Stimulated activated naive B cell treated with anti-CD40 and anti-IgM and Interleukin-4, amounts not matched to agents 10 μg/mL and 1 μg/mL and 100 μg/mL, for 72 hours (primary cell): Measurements from ENCODE around the gene DEFB132.
"Not testable (repeated sequence)": the region's sequence is repeated elsewhere in the genome, so short reads cannot be mapped to it uniquely, and the experiment has no call there.

Experiments
- ATAC-seq, 2 donors: fragments of 150-1000 bp; cut with Tn5 transposase; replicated peaks; 2 replicates each; pipeline ENCODE4 v1.10.0; 2021; ENCODE audit warnings: moderate library complexity in 1 of 2
- DNase-seq: peaks from one replicate; pipeline ENCODE4 v3.0.0; 2021
- H3K27ac Mint-ChIP-seq: one replicate; pipeline ENCODE4 v1.8.0; 2022; ENCODE audit warnings: mild to moderate bottlenecking, mixed read lengths
- H3K27me3 Mint-ChIP-seq, 2 donors: one replicate each; pipeline ENCODE4 v1.8.0; 2022; ENCODE audit warnings: mixed read lengths in 2 of 2
- H3K36me3 Mint-ChIP-seq, 2 donors: one replicate each; pipeline ENCODE4 v1.8.0; 2022; ENCODE audit warnings: mixed read lengths in 2 of 2, mild to moderate bottlenecking in 1 of 2
- H3K4me1 Mint-ChIP-seq, 2 donors: one replicate each; pipeline ENCODE4 v1.8.0; 2022; ENCODE audit warnings: mixed read lengths in 2 of 2, mild to moderate bottlenecking in 1 of 2
- H3K4me3 Mint-ChIP-seq, 2 donors: one replicate each; pipeline ENCODE4 v1.8.0; 2022; ENCODE audit warnings: mild to moderate bottlenecking in 2 of 2, mixed read lengths in 2 of 2, moderate library complexity in 1 of 2
- H3K9me3 Mint-ChIP-seq, 2 donors: one replicate each; pipeline ENCODE4 v1.8.0; 2022; ENCODE audit warnings: mixed read lengths in 2 of 2, mild to moderate bottlenecking in 1 of 2

The DEFB132 gene

DNA sequence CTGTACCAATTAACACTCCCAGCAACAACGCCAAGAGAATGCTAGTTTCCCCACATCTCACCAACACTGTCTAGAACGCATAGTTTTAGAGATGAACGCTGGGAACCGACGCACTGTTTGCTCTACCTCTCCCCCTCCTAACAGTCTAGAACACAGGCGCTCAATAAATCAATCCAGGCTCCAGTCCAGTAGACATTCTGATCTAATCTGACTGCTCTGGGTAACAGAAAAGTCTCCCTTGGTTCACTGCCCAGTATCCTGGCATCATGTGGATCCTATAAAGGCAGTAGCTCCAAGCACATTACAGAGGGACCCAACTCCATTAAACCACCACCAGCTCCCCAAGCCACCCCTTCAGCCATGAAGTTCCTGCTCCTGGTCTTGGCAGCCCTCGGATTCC is at the start of gene DEFB132:
Gene DEFB132, plus strand, starts transcription at position 306 of the 400 bp plus-strand sequence. Its CDS starts 55 bp downstream, at position 361.
- Mint-ChIP-seq H3K36me3 (no peaks in the 10 kb centered on the region), H3K27me3 (peaks cover 11 to 21% of the 10 kb centered on the region in 2 donors), H3K4me3 (no peak within 1 kb of the TSS), H3K4me1 (peaks cover 0 to 1% of the 10 kb centered on the region in 2 donors), H3K9me3 (no peaks in the 10 kb centered on the region), H3K27ac (no peak within 1 kb of the TSS)
- DNase-seq (no peak), ATAC-seq (no peak)

GRCh38 chr20:208942-209566 is 48.5 kb upstream of the DEFB132 start:
- Mint-ChIP-seq H3K9me3 (no peaks in the 10 kb centered on the region), H3K27me3 (peaks cover 7 to 15% of the 10 kb centered on the region in 2 donors), H3K27ac (no peak overlapping the region), H3K4me1 (peaks cover 0 to 2% of the 10 kb centered on the region in 2 donors), H3K36me3 (no peaks in the 10 kb centered on the region), H3K4me3 (no peak overlapping the region)
- ATAC-seq (peak; percentile 88 to 90), DNase-seq (peak; percentile 6)

DNA sequence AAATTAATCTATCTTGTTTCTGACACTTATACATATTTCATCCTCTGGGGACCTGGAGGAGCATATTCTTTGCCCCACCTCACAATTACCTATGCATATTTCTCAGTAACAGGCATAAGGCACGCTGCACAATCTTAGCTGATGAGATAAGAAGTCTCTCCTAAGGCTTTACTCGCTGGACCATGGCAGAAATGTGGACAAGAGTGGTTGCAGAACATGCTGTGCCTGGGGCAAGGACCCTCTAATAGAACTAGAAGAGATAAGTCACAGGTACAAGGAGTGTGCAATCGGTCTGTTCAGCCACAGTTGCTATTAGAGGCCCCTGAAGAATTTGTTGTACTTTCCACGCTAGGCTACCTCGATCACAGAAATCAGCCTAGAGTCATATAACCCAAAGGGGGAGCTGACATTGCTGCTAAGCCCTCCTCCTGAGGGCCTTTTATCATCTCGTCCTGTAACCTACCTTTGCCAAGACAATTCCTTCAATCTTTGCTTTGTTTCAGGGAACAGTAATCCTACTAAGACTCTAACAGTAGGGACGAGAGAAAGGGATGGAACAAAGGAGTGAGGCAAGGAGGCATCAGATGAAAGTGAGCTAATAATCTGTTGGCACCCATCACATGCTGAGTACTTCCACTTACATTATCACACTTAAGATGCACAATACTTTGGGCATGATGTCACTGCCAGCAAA is 46.6 kb upstream of the DEFB132 start:
- Mint-ChIP-seq H3K27me3 (peaks cover 7 to 15% of the 10 kb centered on the region in 2 donors), H3K4me1 (peaks cover 0 to 2% of the 10 kb centered on the region in 2 donors), H3K9me3 (no peaks in the 10 kb centered on the region), H3K4me3 (no peak overlapping the region), H3K36me3 (no peaks in the 10 kb centered on the region), H3K27ac (no peak overlapping the region)
- DNase-seq (no peak), ATAC-seq (no peak)

DNA sequence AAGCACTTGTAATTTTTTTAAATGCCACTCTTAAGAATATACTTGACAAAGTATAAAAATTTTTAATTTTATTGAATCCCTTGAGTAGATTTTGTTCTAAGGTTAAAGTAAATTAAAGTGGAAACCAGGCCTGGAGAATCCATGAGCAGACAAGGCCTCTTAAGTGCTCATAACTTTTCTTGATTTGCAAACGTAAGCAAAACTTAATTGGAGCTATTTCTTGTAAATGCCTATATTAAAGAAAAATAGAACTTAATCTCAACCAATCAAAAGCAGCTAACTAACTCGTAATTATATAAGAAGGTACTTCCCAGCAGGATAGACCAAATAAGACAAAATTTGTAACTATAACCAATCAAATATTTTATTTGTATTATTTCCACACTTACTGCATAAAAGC is 43.1 kb upstream of the DEFB132 start:
- H3K4me3 Mint-ChIP-seq: no peak overlapping the region
- no peaks in the 10 kb centered on the region for H3K4me1 Mint-ChIP-seq
- H3K9me3 Mint-ChIP-seq: no peaks in the 10 kb centered on the region
- H3K27ac Mint-ChIP-seq: no peak overlapping the region
- no peak for ATAC-seq
- peaks cover 13 to 33% of the 10 kb centered on the region in 2 donors for H3K27me3 Mint-ChIP-seq
- H3K36me3 Mint-ChIP-seq: no peaks in the 10 kb centered on the region
- no peak for DNase-seq

GRCh38 chr20:215796-216195 is 41.7 kb upstream of the DEFB132 start:
- DNase-seq: no peak

DNA sequence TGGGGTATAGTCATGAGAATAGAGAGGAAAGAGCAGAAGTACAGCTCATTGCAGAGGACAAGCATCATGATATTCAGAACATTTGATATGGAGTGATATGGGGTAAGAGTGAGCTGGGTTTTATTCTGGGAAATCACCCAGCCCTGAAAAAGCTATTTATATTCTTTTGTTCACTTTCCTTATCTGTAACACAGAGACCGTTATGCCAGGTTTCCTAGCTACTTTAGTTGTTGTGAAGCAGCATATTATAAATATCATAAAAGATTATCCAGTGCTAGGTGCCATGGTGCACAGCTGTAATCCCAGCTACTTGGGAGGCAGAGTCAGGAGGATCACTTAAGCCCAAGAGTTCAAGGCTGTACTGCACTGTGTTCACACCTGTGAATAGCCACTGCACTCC is 40.3 kb upstream of the DEFB132 start:
- Mint-ChIP-seq H3K4me1 (no peaks in the 10 kb centered on the region), H3K27ac (no peak overlapping the region), H3K36me3 (no peaks in the 10 kb centered on the region), H3K27me3 (peaks cover 31 to 50% of the 10 kb centered on the region in 2 donors), H3K4me3 (no peak overlapping the region), H3K9me3 (no peaks in the 10 kb centered on the region)
- ATAC-seq: no peak
- no peak for DNase-seq

More at GRCh38 chr20:215796-216195, 41.7 kb upstream of the DEFB132 start:
- no peaks in the 10 kb centered on the region for H3K9me3 Mint-ChIP-seq
- no peak overlapping the region for H3K4me3 Mint-ChIP-seq
- no peaks in the 10 kb centered on the region for H3K36me3 Mint-ChIP-seq
- H3K27ac Mint-ChIP-seq: no peak overlapping the region
- no peaks in the 10 kb centered on the region for H3K4me1 Mint-ChIP-seq
- ATAC-seq: no peak
- peaks cover 27 to 47% of the 10 kb centered on the region in 2 donors for H3K27me3 Mint-ChIP-seq

- H3K4me1 Mint-ChIP-seq: no peaks in the 10 kb centered on the region
- H3K36me3 Mint-ChIP-seq: no peaks in the 10 kb centered on the region
- no peaks in the 10 kb centered on the region for H3K9me3 Mint-ChIP-seq
- H3K4me3 Mint-ChIP-seq: no peak overlapping the region
- DNase-seq (no peak), ATAC-seq (peak in 1 of 2 donors; percentile 33)
- no peak overlapping the region for H3K27ac Mint-ChIP-seq
- peaks cover 34 to 41% of the 10 kb centered on the region in 2 donors for H3K27me3 Mint-ChIP-seq
These were observed 38.0 kb upstream of the DEFB132 start for GRCh38 chr20:219290-220115.

DNA sequence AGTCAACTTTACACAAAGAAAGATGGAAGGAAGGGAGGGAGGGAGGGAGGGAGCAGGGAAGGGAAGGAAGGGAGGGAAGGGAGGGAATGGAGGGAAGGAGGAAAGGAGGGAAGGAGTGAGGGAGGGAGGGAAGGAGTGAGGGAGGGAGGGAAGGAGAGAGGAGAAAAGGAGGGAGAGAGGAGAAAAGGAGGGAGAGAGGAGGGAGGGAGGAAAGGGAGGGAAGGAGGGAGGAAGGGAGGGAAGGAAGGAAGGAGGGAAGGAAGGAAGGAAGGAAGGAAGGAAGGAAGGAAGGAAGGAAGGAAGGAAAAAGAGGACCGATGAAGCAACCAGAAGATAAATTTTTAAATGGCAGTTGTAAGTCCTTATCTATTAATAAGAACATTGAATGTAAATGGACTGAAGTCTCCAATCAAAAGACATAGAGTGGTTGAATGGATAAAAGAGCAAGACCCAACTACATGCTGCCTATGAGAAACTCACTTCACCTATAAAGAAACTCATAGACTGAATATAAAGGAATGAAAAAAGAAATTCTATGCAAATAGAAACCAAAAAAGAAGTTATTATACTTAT is 36.2 kb upstream of the DEFB132 start:
- Mint-ChIP-seq H3K9me3 (peaks cover 0 to 3% of the 10 kb centered on the region in 2 donors), H3K27ac (no peak overlapping the region), H3K4me3 (no peak overlapping the region), H3K36me3 (no peaks in the 10 kb centered on the region), H3K4me1 (peaks cover 0 to under 1% of the 10 kb centered on the region in 2 donors), H3K27me3 (peaks cover 34 to 41% of the 10 kb centered on the region in 2 donors)
- ATAC-seq (no peak), DNase-seq (no peak)

GRCh38 chr20:225879-226278 is 31.6 kb upstream of the DEFB132 start:
- not testable (repeated sequence) for H3K27ac Mint-ChIP-seq, H3K36me3 Mint-ChIP-seq, DNase-seq, ATAC-seq, H3K9me3 Mint-ChIP-seq, H3K4me3 Mint-ChIP-seq
- peaks cover 18 to 23% of the 10 kb centered on the region in 2 donors for H3K4me1 Mint-ChIP-seq
- H3K27me3 Mint-ChIP-seq: peaks cover 8 to 13% of the 10 kb centered on the region in 2 donors

DNA sequence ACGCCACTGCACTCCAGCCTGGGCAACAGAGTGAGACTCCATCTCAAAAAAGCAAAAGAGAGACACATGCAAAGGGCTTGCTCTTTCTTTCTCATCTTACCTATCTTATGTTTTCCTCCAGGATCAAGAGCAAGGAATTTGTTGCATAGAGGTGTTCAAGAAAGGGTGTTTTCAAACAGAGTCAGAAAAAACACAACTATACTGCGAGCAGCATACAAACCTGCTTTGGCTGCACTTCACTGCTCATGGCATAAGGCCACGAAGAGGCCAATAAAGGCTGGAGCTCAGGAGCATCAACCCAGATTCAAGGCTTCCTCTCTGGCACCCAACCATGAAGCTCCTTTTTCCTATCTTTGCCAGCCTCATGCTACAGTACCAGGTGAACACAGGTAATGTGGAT is 30.6 kb upstream of the DEFB132 start, which contains the start of gene DEFB129:
Gene DEFB129, plus strand, starts transcription at position 301 of the 400 bp plus-strand sequence. Its CDS starts 31 bp downstream, at position 332.
- no peaks in the 10 kb centered on the region for H3K36me3 Mint-ChIP-seq
- peaks cover 0 to 3% of the 10 kb centered on the region in 2 donors for H3K9me3 Mint-ChIP-seq
- DNase-seq: no peak
- no peak within 1 kb of the TSS for H3K4me3 Mint-ChIP-seq
- no peak for ATAC-seq
- H3K27ac Mint-ChIP-seq: peak within 1 kb of the TSS; percentile 83
- peaks cover 18 to 23% of the 10 kb centered on the region in 2 donors for H3K4me1 Mint-ChIP-seq
- H3K27me3 Mint-ChIP-seq: peaks cover 6 to 10% of the 10 kb centered on the region in 2 donors

DNA sequence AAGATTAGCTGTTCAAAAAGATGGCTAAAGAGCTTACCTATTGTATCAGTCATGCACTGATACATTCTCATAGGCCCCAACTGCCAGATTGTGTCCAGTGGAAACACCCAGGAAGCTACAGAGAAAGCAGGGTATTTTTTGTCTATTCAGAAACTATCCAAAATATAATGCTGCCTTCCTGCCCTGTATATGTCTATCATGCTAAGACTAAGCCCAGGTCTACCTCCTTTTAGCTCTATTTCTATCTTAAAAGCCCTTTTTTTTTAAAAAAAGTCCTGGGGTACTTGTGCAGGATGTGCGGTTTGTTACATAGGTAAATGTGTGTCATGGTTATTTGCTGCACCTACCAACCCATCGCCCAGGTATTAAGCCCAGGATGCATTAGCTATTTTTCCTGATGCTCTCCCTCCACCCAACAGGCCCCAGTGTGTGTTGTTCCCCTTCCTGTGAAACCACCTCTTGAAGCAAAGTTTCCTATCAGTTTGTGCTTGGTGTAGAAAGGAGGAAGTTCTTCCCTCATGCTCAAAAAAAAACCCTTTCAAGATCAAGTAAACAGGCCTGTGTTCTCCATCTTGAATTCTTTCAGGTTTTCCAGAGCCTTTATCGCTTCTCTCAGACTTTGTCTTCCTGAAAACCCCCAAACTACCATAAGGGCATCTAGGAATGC is 30.0 kb upstream of the DEFB132 start:
- peak; percentile 65 to 86 for ATAC-seq
- H3K9me3 Mint-ChIP-seq: peaks cover 0 to 3% of the 10 kb centered on the region in 2 donors

DNA sequence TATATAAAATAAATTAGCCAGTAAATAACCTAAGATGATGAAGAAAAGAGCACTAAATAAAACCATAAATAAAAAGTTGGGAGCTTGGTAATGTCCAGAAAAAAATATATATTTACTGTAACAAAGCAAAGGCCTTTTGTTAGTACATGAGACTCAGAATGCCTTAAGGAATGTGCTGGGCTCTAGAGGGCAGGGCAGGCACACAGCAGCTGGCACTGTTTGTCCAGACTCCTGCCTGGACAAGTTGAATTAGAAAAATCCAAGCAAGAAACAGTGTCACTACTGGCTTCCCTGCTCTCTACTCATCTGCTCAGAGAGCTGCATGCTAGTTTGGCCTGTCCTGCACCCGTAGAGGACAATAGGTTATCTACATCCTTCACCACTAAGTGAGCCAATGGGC is 21.6 kb upstream of the DEFB132 start:
- DNase-seq: no peak
- no peaks in the 10 kb centered on the region for H3K9me3 Mint-ChIP-seq
- ATAC-seq: no peak
- H3K36me3 Mint-ChIP-seq: no peaks in the 10 kb centered on the region
- no peak overlapping the region for H3K27ac Mint-ChIP-seq
- peaks cover 5 to 16% of the 10 kb centered on the region in 2 donors for H3K4me1 Mint-ChIP-seq
- H3K27me3 Mint-ChIP-seq: no peaks in the 10 kb centered on the region
- H3K4me3 Mint-ChIP-seq: no peak overlapping the region

More for the DNA sequence above, 30.0 kb upstream of the DEFB132 start:
- Mint-ChIP-seq H3K36me3 (no peaks in the 10 kb centered on the region), H3K27ac (peak overlapping the region; percentile 83), H3K4me3 (no peak overlapping the region), H3K27me3 (peaks cover 4 to 9% of the 10 kb centered on the region in 2 donors), H3K4me1 (peaks cover 18 to 23% of the 10 kb centered on the region in 2 donors)
- DNase-seq: no peak

DNA sequence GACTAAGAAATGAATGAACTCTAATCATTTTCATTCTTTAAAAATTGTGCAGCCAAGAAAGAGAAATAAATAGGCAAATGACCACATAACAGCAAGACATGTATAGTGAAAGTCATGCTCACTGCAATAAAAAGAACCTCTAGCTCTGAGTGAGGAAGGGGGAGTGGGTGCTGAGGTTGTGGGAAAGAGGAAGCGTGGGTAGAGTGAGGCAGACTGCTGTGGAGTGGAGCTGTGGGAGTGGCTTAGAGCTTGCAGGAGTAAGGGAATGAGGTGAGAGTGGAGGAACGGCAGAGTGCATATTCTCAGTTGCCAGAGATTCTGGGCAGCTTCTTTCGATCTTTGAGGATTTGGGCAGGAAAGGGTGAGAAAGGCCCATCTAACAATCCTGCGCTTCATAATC is 20.0 kb upstream of the DEFB132 start:
- H3K4me1 Mint-ChIP-seq: peaks cover 5 to 16% of the 10 kb centered on the region in 2 donors
- H3K4me3 Mint-ChIP-seq: peak overlapping the region; percentile 64 to 76
- DNase-seq (peak; percentile 18), ATAC-seq (peak; percentile 93 to 95)
- H3K27me3 Mint-ChIP-seq: peaks cover 0 to 3% of the 10 kb centered on the region in 2 donors
- peak overlapping the region; percentile 87 for H3K27ac Mint-ChIP-seq
- no peaks in the 10 kb centered on the region for H3K9me3 Mint-ChIP-seq
- H3K36me3 Mint-ChIP-seq: no peaks in the 10 kb centered on the region
